ENCODE data around the gene CNTN4.
A peak's percentile ranks its signal among the peaks of the same experiment; 100 is the strongest.
"Not testable (repeated sequence)": the region's sequence is repeated elsewhere in the genome, so short reads cannot be mapped to it uniquely, and the experiment has no call there.

Gene CNTN4

DNA sequence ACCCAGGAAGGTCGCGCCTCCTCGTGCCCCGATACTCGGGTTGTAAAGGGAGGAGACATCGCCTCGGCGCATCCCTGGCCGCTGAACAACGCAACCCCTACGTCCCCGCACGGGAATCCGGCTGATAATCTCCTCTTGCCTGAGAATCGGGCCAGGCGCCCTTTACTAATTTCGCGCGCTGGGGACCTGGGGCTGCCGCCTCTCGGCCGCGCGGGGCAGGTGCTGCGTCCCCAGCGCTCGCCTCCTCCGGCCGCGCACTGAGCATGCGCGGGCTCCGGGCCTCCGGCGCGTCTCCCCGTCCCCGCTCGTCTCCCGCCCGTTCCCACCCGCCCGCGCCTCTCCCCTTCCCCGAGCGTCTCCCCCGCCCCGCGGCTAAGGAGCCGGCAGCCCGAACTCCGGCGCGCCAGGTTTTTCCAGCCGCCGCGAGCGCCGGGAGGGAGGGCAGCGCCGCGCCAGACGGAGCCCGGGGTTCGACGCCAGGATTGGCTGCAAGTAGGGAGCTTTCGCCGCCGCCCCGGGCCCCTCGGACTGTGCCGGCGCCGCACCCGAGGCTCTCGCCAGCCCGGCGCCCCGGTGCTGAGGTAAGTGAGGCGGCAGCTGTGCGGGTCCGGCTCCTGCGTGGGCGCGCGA, at the start of gene CNTN4:
Gene CNTN4 (plus strand): TSS at position 469 of the 630 bp plus-strand sequence.
- DNase-seq = peak; percentile 74 to 91

DNA sequence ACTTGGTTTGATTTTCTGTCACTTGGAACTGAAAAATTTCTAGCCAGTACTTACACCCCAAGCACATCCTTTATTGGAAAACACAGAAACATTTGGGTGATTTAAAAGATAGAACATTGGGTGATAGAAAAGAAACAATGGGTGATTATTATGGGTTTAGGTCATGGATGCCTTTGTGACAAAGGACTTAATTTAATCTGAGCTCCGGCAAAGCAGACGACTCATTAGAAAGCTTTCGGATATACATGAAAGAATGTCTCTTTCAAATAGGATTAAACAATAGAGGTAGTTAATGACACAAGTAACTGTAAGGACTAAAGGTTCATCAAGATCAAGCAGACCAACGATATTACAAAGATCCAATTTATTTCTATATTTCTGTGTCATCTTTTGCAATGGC, 37.3 kb upstream of the CNTN4 start:
- no peak for DNase-seq

DNA sequence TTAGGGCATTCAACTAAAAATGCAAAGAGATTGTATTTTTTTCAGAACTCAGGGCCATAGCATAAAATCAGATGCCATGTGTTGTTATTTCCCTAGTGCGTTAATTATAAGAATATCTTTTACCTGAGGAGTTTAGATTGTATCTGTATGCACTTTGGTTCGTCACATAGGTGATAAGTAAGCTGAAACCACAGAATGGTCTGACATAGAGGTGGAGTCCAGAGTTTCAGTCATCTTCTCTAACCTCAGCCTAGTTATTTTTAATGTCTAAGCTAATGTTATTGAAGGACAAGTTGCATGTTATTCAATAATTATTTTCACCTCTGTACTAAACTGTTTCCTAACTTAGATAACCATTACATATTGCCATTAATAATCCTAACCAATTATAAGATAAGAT, 27.1 kb upstream of the CNTN4 start:
- DNase-seq = no peak

DNA sequence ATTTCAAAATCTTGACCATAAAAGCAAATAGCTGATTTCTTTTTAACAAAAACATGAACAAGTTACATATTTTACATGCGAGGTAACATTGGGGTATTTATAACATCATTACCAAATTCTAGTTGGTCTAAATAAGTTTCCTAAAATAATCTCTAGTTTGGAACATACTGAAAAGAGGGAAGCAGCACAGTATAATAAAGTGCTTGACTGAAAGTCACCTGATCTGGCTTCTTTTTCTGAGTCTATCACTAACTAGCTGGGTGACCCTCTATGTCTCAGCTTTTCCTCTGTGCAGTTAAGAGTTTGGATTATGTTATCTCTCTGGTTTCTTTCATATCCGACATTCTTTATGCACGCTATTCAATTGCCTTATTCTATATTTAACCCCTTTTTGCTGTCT, 19.8 kb upstream of the CNTN4 start:
- DNase-seq = no peak

DNA sequence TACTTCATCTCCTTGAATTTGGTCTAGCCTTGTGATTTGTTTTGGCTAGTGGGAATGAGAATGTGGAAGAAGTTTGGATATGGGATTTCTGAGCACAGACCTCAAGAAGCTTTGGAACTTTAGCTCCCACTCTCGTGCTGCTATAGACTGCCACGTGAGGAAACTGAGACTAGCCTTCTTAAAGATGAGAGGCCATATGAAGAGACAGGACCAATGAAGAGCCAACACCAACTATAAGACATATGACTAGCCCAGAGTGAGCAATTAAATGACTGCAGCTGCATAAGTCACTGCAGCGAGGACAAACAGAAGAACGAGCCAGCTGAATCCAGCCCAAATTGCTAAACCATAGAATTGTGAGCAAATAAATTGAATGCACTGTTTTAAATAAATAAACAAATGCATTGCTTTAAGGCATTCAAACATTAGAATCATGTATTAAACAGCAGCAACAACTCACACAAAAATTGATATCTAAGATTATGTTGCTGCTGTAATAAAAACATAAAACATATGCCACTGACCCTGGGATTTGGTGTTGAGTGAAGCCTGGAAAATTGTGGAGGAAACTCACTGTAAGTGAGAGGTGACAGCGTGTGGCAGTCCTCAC, 15.7 kb upstream of the CNTN4 start:
- no peak for DNase-seq

DNA sequence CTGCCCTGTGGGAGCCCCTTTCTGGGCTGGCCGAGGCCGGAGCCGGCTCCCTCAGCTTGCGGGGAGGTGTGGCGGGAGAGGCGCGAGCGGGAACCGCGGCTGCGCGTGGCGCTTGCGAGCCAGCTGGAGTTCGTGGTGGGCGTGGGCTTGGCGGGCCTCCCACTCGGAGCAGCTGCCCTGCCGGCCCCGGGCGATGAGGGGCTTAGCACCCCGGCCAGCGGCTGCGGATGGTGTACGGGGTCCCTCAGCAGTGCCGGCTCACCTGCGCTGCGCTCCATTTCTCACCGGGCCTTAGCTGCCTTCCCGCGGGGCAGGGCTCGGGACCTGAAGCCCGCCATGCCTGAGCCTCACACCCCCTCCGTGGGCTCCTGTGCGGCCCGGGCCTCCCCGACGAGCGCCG, 15.1 kb upstream of the CNTN4 start:
- DNase-seq = not testable (repeated sequence)

DNA sequence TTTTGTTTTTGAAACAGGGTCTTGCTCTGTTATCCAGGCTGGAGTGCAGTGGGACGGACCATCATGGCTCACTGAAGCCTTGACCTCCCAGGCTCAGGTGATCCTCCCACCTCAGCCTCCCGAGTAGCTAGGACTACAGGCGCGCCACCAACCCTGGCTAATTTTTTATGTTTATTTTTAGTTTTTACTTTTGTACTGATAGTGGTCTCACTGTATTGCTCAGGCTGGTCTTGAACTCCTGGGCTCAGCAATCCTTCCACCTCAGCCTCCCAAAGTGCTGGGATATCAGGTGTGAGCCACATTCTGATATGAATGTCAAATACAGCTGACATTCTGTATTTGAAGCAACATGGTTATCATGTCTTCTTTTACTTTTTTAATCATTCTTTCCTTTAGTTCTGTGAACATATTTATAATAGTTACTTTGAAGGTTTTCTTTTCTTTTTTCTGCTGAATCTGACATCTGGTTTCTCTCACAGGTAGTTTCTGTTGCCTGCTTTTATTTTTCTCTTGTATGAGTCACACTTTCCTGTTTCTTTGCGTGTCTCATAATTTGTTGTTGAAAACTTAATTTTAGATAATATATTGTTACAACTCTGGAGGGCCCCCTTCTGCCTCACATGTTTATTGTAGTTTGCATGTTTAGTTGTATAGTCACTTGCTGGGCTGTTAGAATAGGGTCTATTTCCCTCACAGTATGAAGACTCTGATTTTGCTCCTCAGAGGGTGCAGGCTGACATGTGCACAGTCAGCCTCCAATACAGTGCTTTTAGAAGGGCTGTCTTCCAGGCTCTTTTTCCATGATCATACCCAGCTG, 8.4 kb upstream of the CNTN4 start:
- no peak for DNase-seq

DNA sequence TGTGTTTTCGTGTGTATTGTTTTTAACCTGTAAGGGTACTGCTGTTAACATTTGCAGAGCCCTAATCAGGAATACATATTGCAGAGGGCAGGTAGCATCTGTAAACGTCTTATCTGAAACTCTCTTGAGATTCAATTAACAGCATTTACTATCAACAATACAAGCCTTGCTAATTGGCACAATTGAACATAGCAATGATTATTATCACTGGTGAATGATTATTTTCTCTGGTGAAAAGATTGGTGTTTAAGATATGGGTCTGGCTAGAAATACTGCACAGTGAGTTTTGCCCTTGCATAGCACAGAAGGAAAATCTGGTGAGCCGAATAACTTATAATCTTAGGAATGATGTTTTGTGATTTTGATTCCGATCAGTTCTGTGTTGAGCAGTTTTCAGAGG, 5.9 kb upstream of the CNTN4 start:
- no peak for DNase-seq

DNA sequence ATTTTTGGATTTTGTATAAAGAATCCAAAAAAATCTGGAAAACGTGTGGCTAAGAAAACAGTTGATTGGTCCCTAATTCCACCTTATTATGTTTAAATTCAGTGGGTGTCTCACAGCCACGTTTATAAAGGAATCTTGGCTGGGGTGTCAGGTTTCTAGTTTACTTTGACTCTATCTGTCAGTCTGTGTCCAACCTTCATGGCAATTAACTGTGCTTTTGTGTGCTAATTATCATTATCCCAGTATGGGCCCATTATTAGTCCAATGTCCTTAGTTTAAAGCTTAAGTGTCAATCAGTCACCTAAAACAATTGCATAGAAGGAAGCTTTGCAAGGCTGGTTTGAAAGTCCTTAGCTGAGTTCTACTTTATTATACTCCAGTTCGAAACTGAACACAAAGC, 3.7 kb upstream of the CNTN4 start:
- DNase-seq = no peak

DNA sequence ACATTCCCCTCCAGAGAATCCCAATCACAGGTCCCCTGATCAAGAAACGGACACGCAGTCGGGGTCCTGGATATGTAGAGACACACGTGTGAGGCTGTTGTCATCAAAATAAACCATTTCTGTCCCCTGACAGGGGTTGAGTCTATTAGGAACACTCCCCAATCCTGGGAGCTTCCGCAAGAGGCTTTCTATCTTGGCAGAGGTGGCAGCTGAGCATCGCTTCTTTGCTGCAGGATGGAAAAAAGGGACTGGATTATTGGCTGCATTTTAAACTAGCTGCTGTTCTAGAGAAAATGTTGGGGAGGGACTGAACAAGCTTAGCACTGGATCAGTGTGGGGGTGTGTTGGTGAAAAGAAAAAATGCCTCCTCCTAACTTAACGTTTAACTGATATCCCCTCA, 2.5 kb upstream of the CNTN4 start:
- no peak for DNase-seq

DNA sequence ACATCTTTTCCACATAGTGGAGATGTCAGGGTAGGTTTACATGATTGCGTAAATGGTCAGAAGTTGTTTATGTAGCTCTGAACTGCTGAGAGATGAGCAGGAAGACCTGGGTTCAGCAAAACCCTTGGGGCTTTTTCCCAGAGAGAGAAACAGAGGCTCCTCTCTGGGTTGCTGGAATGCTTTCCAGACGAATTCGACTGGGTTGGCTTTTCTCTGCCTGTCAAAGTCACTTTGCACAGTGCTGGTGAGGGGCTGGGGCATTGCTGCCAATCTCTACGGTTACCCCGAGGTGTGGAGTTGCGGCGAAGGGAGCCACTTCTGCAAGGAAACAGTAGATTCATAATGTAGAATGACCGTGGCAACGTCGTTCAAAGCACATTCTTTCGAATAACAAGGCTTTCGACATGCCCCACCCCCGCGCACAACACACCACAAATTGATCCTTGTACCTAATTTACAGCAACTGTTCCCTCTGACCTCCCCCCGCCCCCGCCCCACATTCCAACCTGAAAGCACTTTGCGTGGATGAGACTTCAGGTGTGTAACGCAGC, 950 bp upstream of the CNTN4 start:
- peak in 1 of 2 experiments; percentile 20 for DNase-seq

DNA sequence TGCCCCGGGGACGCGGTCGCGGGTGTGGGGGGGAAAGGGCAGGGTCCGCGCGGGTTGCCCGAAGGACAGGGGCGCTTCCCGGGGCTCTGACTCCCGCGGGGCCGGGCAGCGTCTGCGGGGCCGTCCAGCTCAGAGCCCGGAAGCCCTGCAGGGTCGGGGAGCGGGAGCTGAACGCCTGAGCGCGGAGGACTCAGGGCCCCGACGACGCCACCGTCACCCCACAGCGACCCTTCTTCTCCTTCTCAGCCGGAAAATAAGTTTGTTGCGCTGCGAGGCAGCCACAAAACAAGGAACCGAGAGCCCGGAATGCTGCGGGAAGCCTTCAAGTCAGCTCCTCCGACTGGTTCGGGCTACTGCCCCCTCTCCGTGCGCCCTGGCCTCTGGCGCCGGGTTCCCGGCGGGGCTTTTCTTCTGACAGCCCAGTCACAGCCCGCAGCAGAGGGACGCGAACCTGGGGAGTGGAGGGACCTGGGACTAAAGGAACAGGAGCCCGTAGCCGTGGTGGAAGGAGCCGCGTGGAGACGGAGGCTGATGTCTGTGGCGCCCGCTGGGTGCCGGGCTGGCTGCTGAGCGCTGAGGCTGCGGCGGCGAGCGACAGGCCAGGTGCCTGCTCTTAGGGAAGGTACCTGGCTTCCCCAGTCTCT, 484 bp downstream of the CNTN4 start:
- peak; percentile 8 to 48 for DNase-seq

DNA sequence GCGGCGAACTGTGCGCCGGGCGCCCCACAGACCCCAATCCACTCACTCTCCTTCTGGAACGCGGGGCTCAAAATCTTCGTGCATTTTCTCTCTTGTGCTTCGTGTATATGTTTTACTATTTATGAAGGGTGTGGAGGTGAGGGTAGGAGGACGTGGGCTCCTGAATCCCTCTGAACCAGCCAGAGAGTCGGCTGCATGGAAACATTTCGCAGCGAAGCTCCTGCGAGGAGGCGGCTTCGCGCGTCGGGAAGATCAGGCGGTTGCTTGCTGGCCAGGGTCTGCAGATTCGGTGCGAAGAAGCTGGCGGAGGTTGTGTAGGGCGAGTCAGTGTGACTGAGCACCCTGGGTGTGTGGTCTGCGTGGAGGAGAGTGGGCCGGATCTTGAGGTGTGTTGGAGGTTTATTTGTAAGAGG, 1.1 kb downstream of the CNTN4 start:
- DNase-seq = peak in 1 of 2 experiments; percentile 32

DNA sequence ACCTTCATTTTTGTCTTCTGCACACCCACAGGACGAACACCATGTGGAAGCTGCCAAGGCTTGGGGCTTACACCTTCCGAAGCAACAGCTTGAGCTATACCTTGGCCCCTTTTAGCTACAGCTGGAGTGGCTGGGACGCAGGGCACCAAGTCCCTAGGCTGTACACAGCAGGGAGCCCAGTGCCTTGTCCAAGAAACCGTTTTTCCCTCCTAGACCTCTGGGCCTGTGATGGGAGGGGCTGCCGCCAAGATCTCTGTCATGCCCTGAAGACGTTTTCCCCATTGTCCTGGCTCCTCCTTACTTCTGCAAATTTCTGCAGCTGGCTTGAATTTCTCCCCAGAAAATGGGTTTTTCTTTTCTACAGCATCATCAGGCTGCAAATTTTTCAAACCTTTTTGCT, 7.8 kb downstream of the CNTN4 start:
- no peak for DNase-seq

DNA sequence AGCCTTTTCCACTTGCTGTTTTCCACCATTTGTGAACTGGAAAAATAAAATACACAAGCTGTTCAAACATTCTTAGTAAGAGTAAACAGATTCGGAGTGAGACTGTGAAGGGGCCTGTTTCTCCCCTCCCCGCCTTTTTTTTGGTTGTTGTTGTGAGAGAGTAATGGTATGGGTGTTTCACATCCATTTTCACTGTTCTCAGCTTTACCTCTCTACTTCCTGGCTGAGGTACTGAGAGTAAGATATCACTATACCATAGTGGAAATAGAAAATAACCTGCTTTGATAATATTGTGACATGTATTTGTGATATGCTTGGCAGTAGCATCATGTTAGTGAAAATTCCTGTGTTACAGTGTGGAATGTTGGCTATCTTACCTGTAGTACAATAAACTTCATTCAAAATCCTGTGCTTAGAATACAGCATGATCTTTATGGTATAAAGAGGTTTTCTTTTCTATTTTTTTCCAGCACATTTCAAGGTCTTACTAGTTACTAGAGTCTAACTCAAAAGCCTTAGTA, 12.0 kb downstream of the CNTN4 start:
- no peak for DNase-seq

DNA sequence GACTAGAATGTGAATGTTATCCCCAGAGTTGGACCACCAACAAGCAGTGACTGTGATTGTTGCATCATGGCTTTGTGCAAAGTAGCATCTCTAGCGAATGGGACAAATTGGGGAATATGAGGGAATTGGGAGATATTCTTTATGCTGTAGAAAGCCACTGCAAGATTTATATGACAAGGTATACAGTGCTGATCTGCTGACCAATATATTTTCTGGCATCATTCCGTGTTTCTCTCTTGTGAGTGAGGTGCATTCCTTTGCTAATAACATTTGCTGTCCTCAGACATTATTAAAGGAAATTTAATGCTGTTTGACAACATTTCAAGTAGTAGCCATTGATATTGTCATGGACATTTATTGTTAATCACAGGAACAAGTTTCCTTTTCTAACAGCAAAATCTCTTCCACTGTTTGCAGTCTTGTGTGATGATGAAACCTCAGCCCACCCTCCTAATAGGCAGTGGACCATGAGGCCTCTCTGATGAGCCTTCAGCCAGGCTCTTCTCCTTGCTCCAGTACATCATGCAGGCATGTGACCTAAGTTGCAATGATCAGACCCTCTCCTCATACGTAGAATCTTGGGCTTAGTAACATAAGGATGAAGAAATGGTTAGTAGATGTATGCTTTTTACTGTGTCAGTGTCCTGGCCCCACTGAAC, 16.1 kb downstream of the CNTN4 start:
- DNase-seq = no peak

DNA sequence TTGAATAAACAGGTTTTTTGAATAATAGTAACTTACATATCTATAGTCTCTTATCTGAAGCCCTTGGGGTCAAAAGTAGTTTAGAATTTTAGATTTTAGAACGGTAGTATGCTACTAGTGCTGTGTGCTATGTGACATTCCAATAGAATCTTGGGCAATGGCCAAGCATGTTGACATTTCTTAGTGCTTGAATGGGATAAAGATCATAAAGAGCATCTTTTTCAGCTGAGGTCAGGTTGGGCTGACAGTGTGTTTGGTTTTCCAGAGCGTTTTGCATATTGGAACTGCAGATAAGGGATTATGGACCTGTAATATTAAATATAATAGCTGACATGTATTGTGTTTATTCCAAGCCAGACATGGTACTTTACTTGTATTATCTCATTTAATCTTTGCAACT, 32.1 kb downstream of the CNTN4 start:
- no peak for DNase-seq

DNA sequence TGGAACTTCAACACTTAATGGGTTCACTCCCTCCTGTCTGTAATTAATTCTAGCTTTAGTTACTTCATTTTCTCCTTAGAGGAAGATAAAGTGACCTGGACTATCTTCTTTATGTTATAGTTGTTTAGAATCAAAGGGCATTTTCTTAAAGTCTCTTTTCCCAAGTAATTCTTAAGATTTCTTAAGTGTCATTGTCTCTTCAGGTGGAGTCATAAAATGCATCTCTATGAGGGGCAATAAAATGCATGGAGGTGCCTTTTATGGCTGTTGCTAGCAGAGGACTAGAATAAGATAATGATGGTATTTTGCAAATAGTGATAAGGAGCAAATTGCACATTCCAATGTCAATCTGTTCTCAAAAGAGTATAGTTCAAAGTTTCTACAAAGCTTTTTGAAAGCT, 34.5 kb downstream of the CNTN4 start:
- no peak for DNase-seq

DNA sequence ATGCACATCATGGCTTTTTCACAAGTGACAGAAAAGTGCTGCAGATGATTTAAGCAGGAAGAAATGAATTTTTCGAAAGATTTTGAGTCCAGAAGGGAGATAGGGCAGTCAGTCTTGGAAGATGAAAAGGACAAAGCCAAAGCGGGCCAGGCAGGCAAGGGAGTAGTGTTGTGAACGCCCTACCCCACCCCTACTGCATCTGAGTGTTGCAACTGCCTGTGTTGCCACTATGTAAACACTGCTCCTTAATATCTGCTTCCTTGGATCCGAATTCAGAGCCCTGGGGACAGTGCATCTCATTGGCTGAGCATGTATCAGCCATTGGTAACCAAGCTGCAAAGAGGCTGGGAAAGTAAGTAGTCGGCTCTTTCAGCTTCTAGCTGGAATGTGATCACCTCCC, 39.0 kb downstream of the CNTN4 start:
- no peak for DNase-seq

DNA sequence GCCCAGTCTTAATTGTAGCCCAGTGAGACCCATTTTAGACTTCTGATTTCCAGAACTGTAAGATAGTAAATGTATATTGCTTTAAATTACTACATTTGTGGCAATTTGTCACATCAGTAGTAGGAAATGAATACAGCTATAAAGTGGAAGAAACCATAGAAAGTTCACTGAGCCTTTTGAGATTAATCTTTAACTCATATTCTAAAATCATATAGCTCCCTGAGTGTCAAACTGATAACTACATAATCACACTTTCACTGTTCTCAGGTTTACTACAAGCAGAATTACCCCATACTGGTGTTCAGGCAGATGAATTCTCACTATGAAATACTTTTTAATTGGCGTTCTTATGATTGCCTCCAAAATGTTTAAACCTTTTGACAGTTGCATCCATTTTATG, 42.8 kb downstream of the CNTN4 start:
- DNase-seq = no peak

DNA sequence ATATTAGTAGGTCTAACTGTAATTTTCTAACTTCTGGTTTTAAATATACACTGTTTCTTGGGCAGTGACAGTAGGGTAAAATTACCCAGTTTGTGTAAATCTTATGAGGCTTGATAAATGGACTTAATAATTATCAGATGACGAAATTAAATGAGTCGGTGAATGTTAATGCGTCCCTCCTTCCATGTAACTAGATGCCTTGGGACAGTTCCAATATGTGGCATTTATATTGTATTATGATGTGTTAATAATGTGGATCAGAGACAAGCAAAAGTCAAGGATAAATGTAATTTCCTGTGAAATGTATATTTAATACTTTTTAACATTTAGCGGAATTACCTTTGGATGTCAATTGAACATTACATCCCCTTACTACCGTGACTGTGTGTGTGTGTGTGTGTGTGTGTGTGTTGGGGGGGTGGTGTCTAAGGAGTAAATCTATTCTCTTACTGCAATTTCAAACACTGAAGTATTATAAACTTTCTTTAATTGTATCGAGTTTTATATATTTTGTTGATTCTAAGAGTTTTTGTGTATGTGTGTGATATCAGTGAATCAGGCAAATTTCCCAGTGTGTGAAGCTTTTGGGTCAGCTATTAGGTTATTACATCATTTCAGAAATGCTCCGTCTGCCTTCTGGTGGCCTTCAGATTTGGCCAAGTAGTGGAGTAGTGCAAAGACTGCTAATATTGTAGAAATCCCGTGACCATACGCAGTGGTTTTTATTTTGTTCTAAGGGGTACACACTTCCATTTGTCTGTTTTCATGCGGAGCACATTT, 50.1 kb downstream of the CNTN4 start:
- DNase-seq = no peak

DNA sequence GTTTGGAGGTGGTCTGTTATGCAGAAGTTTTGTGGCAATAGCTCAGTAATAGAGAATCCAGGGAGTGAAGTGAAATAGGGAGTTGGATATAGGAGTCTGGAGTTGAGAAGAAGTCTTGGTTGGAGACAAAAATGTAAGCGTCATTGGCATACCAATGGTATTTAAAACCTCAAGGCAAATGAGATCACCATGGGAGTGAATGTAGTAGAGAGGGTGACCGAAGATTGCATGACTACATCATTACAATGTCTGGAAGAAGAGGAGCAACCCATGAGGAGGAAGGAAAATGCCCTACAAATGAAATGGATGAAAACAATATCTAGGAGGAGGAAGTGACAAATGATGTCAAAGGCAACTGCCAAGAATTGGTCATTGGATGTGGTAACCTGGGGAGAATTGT, 54.4 kb downstream of the CNTN4 start:
- no peak for DNase-seq

Data from NCI-H524 (cell line).